Upper lobe of left lung (tissue), 4 donors: ENCODE data around the gene TMEM140.

Experiments
- CTCF ChIP-seq, 6 experiments: fragments of 450-650 bp in 4 of 6; fragments of 200-600 bp in 2 of 6; sonication (generic) in 2 of 6; IDR thresholded peaks; one replicate each; pipeline ENCODE4 v1.5.1; 2016 to 2019; ENCODE audit warnings: antibody characterized with exemption in 6 of 6
- POLR2A ChIP-seq, 4 donors: fragments of 450-650 bp; IDR thresholded peaks; one replicate each; pipeline ENCODE4 v1.5.1; 2016 to 2017; ENCODE audit warnings: antibody characterized with exemption in 4 of 4, mild to moderate bottlenecking in 2 of 4

GRCh38 chr7:135184254-135184841 is 36.5 kb downstream of the TMEM140 start:
- TF ChIP-seq POLR2A (IDR thresholded peaks at IDR 0.05) (no peak), CTCF (IDR thresholded peaks at IDR 0.05) (no peak)
